ENCODE measurements around the gene SOX12. TPM values are rescaled to one million over a fixed set of nuclear protein-coding genes. Genes with fewer than 3 reads are reported as not detected.

SOX12 gene
- total and polyA plus RNA-seq, 4 experiments from 2014 or later: 0.08 to 5.0 (median 2.7) TPM

Other genes starting within 250 kb of the SOX12 start
- not detected for gene DEFB125, start 237.9 kb upstream of the SOX12 start, total RNA-seq
- gene DEFB125, start 237.9 kb upstream of the SOX12 start, polyA plus RNA-seq: not detected
- gene DEFB126, start 183.0 kb upstream of the SOX12 start, total RNA-seq: not detected
- gene DEFB126, start 183.0 kb upstream of the SOX12 start, polyA plus RNA-seq: not detected
- not detected for gene DEFB127, start 168.1 kb upstream of the SOX12 start, total RNA-seq
- not detected for gene DEFB127, start 168.1 kb upstream of the SOX12 start, polyA plus RNA-seq
- not detected for gene DEFB128, start 135.8 kb upstream of the SOX12 start, total RNA-seq
- not detected for gene DEFB128, start 135.8 kb upstream of the SOX12 start, polyA plus RNA-seq
- gene DEFB129, start 98.3 kb upstream of the SOX12 start, total RNA-seq: not detected
- not detected for gene DEFB129, start 98.3 kb upstream of the SOX12 start, polyA plus RNA-seq
- gene DEFB132, start 67.8 kb upstream of the SOX12 start, total RNA-seq: not detected
- not detected for gene DEFB132, start 67.8 kb upstream of the SOX12 start, polyA plus RNA-seq
- gene C20orf96, start 34.8 kb upstream of the SOX12 start, total RNA-seq: 1 to 10 TPM; 1.8 to 2.5 TPM
- gene C20orf96, start 34.8 kb upstream of the SOX12 start, polyA plus RNA-seq: under 1 TPM; 0.25 to 0.39 TPM
- gene ZCCHC3, start 28.0 kb upstream of the SOX12 start, total RNA-seq: 10 to 100 TPM; 27.9 to 29.8 TPM
- 10 to 100 TPM in 1 of 2 donors, 1 to 10 TPM in 1; 5.8 to 12.2 TPM for gene ZCCHC3, start 28.0 kb upstream of the SOX12 start, polyA plus RNA-seq
- gene NRSN2, start 21.6 kb downstream of the SOX12 start, total RNA-seq: 1 to 10 TPM in 1 of 2 experiments, under 1 TPM in 1; 0.52 to 1.1 TPM
- gene NRSN2, start 21.6 kb downstream of the SOX12 start, polyA plus RNA-seq: 1 to 10 TPM in 1 of 2 donors, not detected in 1; 1.3 TPM
- 1 to 10 TPM; 7.2 to 8.1 TPM for gene TRIB3, start 55.2 kb downstream of the SOX12 start, total RNA-seq
- 10 to 100 TPM in 1 of 2 donors, 1 to 10 TPM in 1; 8.7 to 12.4 TPM for gene TRIB3, start 55.2 kb downstream of the SOX12 start, polyA plus RNA-seq
- gene RBCK1, start 82.7 kb downstream of the SOX12 start, total RNA-seq: 100 to 1,000 TPM; 109 to 118 TPM
- gene RBCK1, start 82.7 kb downstream of the SOX12 start, polyA plus RNA-seq: 10 to 100 TPM; 75.2 to 84.4 TPM
- gene TBC1D20, start 137.0 kb downstream of the SOX12 start, total RNA-seq: 10 to 100 TPM; 42.1 to 42.9 TPM
- gene TBC1D20, start 137.0 kb downstream of the SOX12 start, polyA plus RNA-seq: 10 to 100 TPM; 19.3 to 22.8 TPM
- gene CSNK2A1, start 218.2 kb downstream of the SOX12 start, total RNA-seq: 10 to 100 TPM; 81.6 to 87.8 TPM
- gene CSNK2A1, start 218.2 kb downstream of the SOX12 start, polyA plus RNA-seq: 10 to 100 TPM; 45.2 to 48.2 TPM

All from CD4-positive, alpha-beta memory T cell (primary cell).